Stimulated activated CD4-positive, alpha-beta T cell treated with anti-CD3 and anti-CD28 coated beads, Interleukin-15, amount 100 ng/mL, for 48 hours (primary cell): ENCODE results near the gene ADCY5.
"Not testable (repeated sequence)": the region's sequence is repeated elsewhere in the genome, so short reads cannot be mapped to it uniquely, and the experiment has no call there.

ENCODE experiments used
- DNase-seq, 2 donors: peaks; one replicate each; pipeline ENCODE4 v3.0.0-alpha.2; 2020; ENCODE audit warnings: low read depth in 2 of 2

The ADCY5 gene

GRCh38 chr3:123261666-123262065 is 187.2 kb downstream of the ADCY5 start:
- no peak for DNase-seq

- no peak for DNase-seq
These were observed 190.0 kb downstream of the ADCY5 start for GRCh38 chr3:123258811-123259420.

GRCh38 chr3:123258359-123258758 is 190.5 kb downstream of the ADCY5 start:
- no peak for DNase-seq

- DNase-seq = no peak
These were observed 192.6 kb downstream of the ADCY5 start for GRCh38 chr3:123256256-123256655.

- no peak for DNase-seq
These were observed 202.0 kb downstream of the ADCY5 start for GRCh38 chr3:123246866-123247265.

- no peak for DNase-seq
These were observed 204.8 kb downstream of the ADCY5 start for GRCh38 chr3:123244128-123244527.

- DNase-seq = no peak
These were observed 209.1 kb downstream of the ADCY5 start for GRCh38 chr3:123239756-123240155.

- not testable (repeated sequence) for DNase-seq
These were observed 209.7 kb downstream of the ADCY5 start for GRCh38 chr3:123239186-123239585.

GRCh38 chr3:123236902-123237301 is 212.0 kb downstream of the ADCY5 start:
- no peak for DNase-seq
